ENCODE measurements around the gene ESYT1.

- TF ChIP-seq CTCF (IDR thresholded peaks at IDR 0.05) (no peak), POLR2A (IDR thresholded peaks at IDR 0.05) (no peak)
Observed at GRCh38 chr12:56086608-56087007, 41.5 kb upstream of the ESYT1 start.

All from Peyer's patch (tissue), 4 donors.